Right atrium auricular region (tissue), 2 donors: ENCODE measurements around the gene ZNF343. TPM values are rescaled to one million over a fixed set of nuclear protein-coding genes. Genes with fewer than 3 reads are reported as not detected.

Experiments
- DNase-seq: peaks from one replicate; pipeline ENCODE4 v3.0.0-alpha.2; 2019; ENCODE audit warnings: low spot score
- H3K27ac ChIP-seq, 2 donors: fragments of 200-600 bp; sonication (generic); 1 replicate in 1 of 2; 2 replicates in 1 of 2; pipeline ENCODE4 v1.5.1; 2016 to 2019
- H3K27me3 ChIP-seq, 2 donors: fragments of 200-600 bp; sonication (generic); one replicate each; pipeline versions ENCODE4 v1.5.1 to v1.6.0; 2017 to 2019
- H3K36me3 ChIP-seq: fragments of 200-600 bp; sonication (generic); one replicate; pipeline ENCODE4 v1.5.1; 2016
- H3K4me1 ChIP-seq, 2 donors: fragments of 200-600 bp; sonication (generic); one replicate each; pipeline versions ENCODE4 v1.5.1 to v1.6.0; 2017 to 2019
- H3K4me3 ChIP-seq, 2 donors: fragments of 200-600 bp; sonication (generic); 1 replicate in 1 of 2; 2 replicates in 1 of 2; pipeline ENCODE4 v1.5.1; 2017 to 2019; ENCODE audit warnings: mild to moderate bottlenecking in 1 of 2, moderate library complexity in 1 of 2
- H3K9me3 ChIP-seq, 2 donors: fragments of 200-600 bp; sonication (generic); one replicate each; pipeline ENCODE4 v1.5.1; 2019
- total RNA-seq, 2 donors: library from RNA; depleted of rRNA; stranded (reverse); fragments of >200 nt; gene quantifications; one replicate each; pipeline ENCODE4 v1.1.0, GENCODE V29; 2016
- TF ChIP-seq, protein P1 (sequence below), 2 donors: fragments of 200-600 bp; sonication (generic); IDR thresholded peaks; one replicate each; pipeline ENCODE4 v1.5.1; 2019; ENCODE audit warnings: antibody characterized with exemption in 2 of 2

Gene ZNF343
- total RNA-seq, 2 donors from 2014 or later = 5.1 TPM

DNA sequence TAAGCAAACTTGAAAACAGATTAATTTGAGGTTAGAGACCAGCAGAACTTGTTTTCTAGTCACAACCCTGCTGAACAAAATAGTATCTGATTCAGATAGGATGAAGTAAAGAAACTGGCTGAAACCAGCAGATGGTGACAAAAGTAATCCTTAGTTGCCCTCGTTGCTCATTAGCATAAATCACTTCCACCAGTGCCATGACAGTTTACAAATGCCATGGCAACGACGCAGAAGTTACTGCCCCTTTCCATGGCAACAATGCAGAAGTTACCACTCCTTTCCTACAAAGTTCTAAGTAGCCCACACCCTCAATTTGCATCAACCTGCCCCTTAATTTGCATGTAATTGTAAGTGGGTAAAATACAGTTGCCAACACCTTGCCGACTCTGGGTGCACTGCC is 61.9 kb downstream of the ZNF343 start:
- Histone ChIP-seq H3K36me3 (no peaks in the 10 kb centered on the region), H3K27ac (no peak overlapping the region), H3K27me3 (no peaks in the 10 kb centered on the region), H3K9me3 (peaks cover 0 to 8% of the 10 kb centered on the region in 2 donors), H3K4me3 (no peak overlapping the region), H3K4me1 (no peaks in the 10 kb centered on the region)
- TF ChIP-seq, protein P1, sequence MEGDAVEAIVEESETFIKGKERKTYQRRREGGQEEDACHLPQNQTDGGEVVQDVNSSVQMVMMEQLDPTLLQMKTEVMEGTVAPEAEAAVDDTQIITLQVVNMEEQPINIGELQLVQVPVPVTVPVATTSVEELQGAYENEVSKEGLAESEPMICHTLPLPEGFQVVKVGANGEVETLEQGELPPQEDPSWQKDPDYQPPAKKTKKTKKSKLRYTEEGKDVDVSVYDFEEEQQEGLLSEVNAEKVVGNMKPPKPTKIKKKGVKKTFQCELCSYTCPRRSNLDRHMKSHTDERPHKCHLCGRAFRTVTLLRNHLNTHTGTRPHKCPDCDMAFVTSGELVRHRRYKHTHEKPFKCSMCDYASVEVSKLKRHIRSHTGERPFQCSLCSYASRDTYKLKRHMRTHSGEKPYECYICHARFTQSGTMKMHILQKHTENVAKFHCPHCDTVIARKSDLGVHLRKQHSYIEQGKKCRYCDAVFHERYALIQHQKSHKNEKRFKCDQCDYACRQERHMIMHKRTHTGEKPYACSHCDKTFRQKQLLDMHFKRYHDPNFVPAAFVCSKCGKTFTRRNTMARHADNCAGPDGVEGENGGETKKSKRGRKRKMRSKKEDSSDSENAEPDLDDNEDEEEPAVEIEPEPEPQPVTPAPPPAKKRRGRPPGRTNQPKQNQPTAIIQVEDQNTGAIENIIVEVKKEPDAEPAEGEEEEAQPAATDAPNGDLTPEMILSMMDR (IDR thresholded peaks at IDR 0.05) = no peak
- DNase-seq = no peak

Other genes with a start within 250 kb of the ZNF343 start
- not detected for gene TGM3, start 212.9 kb downstream of the ZNF343 start, total RNA-seq
- gene TGM6, start 128.0 kb downstream of the ZNF343 start, total RNA-seq = not detected
- gene SNRPB, start 38.1 kb downstream of the ZNF343 start, total RNA-seq = 100 to 1,000 TPM in 1 of 2 donors, 10 to 100 TPM in 1; 78.7 to 105 TPM
- gene TMC2, start 27.7 kb upstream of the ZNF343 start, total RNA-seq = not detected
- 10 to 100 TPM; 30.9 to 47.1 TPM for gene NOP56, start 143.7 kb upstream of the ZNF343 start, total RNA-seq
- gene IDH3B, start 155.3 kb upstream of the ZNF343 start, total RNA-seq = 100 to 1,000 TPM; 145 to 217 TPM
- 1 to 10 TPM; 2.5 to 8.5 TPM for gene EBF4, start 183.9 kb upstream of the ZNF343 start, total RNA-seq